Activated CD8-positive, alpha-beta memory T cell treated with anti-CD3 and anti-CD28 coated beads, Interleukin-2, amount 50 U/mL, for 4 hours (primary cell): ENCODE measurements around the gene DCAF7.

ENCODE experiments used
- DNase-seq: peaks from one replicate; pipeline ENCODE4 v3.0.0-alpha.2; 2020

The DCAF7 gene, protein sequence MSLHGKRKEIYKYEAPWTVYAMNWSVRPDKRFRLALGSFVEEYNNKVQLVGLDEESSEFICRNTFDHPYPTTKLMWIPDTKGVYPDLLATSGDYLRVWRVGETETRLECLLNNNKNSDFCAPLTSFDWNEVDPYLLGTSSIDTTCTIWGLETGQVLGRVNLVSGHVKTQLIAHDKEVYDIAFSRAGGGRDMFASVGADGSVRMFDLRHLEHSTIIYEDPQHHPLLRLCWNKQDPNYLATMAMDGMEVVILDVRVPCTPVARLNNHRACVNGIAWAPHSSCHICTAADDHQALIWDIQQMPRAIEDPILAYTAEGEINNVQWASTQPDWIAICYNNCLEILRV

GRCh38 chr17:63549946-63550816 is at the start of gene DCAF7:
DCAF7 (plus strand) TSS chr17:63550477; CDS start chr17:63550678, 201 bp downstream.
- peak; percentile 99 for DNase-seq

DNA sequence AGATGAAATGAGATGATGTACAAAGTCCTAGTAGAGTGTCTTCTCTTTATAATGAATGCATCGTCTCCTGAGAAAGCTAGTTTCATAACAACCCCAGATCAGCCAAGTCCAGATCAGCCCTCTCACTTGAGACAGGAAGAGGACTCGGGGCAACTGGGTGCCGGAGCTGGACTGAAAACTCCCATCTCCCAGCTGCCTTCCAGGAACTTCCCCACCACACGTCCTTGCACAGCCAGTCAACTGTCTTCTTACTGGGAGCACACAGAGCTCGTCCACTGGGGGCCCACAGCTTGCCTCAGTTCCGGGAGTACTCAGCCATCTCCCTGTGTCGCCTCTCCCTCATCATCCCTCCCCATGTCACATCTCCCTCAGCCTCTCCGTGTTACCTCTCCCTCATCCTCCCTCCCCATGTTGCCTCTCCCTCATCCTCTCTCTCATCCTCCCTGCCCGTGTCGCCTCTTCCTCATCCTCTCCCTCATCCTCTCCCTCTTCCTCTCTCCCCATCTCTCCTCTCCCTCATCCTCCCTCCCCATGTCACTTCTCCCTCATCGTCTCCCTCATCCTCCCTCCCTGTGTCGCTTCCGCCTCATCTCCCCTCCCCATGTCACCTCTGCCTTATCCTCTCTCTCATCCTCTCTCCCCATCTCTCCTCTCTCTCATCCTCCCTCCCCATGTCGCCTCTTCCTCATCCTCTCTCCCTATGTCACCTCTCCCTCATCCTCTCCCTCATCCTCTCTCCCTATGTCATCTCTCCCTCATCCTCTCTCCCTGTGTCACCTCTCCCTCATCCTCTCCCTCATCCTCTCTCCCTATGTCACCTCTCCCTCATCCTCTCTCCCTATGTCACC is 49.5 kb upstream of the DCAF7 start:
- no peak for DNase-seq

DNA sequence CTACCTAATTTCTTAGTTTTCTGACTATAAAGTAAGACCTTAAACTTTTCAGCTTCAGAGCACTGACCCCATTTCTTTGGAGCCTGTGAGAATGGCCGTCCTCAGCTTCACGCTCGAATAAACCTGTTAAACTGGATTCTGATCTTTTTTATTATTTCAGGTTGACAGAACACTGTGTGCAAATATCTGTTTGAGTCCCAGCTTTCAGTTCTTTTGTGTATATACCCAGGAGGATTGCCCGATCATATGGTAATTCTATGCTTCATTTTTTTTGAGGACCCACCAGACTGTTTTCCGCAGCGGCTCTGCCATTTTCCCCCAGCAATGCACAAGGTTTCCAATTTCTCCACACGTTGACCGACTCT is 47.0 kb upstream of the DCAF7 start:
- DNase-seq, result no peak

GRCh38 chr17:63504261-63504660 is 46.0 kb upstream of the DCAF7 start:
- DNase-seq, result no peak

DNA sequence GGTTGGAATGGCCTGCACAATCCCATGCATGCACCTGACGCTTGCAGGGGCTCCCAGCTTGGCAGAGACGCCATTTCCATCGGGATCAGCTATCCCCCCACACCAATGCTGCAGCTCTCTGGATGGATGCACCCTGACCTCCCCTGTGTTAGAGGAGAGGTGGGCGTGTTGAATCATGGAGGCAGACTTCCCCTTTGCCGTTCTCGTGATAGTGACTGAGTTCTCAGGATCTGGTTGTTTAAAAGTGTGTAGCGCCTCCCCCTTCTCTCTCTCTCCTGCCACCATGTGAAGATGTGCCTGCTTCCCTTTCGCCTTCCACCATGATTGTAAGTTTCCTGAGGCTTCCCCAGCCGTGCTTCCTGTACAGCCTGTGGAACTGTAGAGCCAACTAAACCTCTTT is 44.9 kb upstream of the DCAF7 start:
- DNase-seq, result no peak

DNA sequence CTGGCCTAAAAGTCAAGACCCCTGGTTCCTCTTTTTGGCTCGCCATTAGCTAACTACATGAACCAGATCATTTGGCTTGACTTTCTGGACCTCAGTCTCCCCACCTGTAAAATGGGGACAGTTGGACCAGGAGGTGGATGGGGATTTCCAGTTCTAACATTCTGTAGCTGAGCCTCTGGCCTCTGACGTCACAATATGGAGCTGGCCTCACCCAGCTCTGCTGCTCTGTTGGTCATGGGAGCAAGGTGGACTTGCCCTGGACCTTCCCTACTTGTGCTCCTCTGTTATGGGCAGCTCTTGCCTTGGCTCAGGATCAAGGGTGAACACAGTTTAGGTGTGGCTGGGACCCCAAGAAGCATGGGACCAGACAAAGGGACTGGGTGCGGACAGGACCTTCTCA is 43.6 kb upstream of the DCAF7 start:
- no peak for DNase-seq

DNA sequence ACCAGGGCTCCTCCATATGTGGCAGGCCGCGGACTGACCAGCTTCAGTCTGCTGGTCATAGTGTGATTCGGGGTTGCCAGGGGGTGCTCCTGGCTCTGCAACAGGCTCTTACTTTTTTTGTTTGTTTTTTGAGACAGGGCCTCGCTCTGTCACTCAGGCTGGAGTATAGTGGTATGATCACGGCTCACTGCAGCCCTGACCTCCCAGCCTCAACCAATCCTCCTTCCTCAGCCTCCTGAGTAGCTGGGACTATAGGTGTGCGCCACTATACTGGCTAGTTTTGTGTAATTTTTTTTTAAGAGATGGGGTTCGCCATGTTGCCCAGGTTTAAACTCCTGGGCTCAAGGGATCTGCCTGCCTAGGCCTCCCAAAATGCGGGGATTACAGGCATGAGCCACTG is 38.9 kb upstream of the DCAF7 start:
- DNase-seq, result no peak

- no peak for DNase-seq
Observed at GRCh38 chr17:63512388-63512787, 37.9 kb upstream of the DCAF7 start.

- no peak for DNase-seq
Observed at GRCh38 chr17:63512896-63513644, 37.2 kb upstream of the DCAF7 start.

- no peak for DNase-seq
Observed at GRCh38 chr17:63514477-63514876, 35.8 kb upstream of the DCAF7 start.

DNA sequence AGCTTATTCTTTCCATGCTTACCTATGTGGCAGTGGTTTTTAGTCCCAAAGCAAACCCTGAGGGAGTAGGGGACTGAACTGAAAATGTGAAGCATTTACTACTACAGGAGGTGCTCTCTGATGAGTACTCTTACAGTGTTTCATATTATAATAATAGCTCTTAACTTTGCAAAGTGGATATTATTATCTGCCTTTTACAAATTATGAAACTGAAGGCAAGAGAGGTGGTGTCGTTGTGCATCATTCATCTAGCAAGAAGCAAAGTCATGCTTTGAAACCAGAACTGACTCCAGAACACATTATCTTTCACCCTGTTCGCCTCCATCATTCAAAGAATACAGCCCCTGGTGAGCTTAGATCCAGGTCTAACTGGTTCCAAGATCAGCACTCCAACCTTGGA is 35.3 kb upstream of the DCAF7 start:
- DNase-seq, result no peak

GRCh38 chr17:63515426-63515825 is 34.9 kb upstream of the DCAF7 start:
- DNase-seq, result no peak

GRCh38 chr17:63516910-63517824 is 33.1 kb upstream of the DCAF7 start:
- DNase-seq, result no peak

GRCh38 chr17:63517825-63518534 is 32.3 kb upstream of the DCAF7 start:
- DNase-seq, result no peak

DNA sequence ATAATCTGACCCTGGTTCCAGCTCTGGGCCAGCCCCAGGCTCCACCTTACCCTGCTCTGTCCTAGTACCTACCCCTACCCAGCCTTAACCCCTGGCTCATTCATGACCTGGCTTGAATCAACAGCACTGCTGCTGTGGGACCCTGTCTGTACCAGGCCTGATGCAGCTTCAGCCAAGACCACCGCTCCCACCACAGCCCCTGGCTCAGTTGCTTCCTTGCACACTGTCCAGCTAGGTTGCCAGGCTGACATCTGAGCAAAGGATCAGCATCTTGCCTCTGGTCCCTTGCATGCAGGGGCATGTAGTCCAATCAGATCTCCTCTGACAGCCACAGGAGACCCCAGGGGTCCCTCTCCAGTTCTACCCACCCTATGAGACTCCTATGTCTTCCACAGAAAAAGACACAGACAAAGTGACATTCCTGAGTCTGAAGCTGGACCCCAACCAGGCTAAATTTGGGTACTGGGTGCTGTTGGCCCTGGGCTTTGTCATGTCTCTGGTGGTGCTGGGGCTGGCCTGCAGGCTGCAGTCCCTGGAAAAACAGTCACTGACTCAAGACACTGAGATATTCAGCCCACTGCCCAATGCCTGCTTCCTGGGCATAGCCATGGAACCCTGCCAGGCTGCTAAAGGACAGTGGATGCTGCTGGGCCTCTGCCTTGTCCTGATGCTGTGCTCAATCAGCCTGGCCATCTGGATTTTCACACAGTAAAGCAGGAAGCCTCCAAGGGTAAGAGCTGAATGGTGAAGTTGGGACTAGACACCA is 31.0 kb upstream of the DCAF7 start:
- no peak for DNase-seq

DNA sequence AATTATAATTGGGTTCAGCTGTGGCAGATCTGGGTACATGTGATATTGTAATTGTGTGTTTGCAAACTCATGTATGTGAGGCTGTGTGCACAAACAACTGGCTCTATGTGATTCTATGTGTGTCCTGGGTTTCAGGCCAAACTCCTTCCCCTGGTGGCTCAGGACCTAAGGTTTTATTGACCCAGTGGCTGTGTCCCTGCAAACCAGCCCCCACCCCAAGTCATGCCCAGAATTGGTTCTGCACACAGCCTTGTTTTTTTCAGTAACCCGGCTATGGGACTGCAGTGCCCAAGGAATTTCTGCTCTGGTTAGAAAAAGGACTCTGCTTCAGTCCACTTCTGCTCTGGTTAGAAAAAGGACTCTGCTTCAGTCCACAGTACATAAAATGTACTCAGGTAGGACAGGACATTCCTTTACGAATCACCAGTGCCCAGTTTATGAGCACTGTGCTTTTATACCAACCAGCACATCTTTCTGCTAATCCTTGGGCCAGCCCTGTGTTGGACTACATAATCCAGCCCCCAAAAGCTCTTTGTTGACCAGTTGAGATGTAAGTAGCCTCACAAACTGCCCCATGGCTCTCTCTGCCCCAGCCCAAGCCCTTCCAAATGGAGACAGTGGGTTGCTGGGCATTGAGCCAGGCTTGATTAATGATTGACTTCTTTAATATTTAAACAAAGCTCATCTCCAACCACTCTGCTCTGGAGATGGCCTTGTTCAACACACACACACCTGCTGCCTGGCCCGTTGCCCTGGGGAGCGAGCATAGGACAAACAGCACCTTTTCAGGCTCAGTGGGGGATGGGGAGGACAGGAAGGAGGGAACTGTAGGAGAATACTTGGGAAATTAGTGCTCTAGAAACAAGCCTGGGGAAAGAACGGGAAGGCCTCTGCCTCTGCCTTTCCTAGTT is 30.1 kb upstream of the DCAF7 start:
- DNase-seq, result no peak

DNA sequence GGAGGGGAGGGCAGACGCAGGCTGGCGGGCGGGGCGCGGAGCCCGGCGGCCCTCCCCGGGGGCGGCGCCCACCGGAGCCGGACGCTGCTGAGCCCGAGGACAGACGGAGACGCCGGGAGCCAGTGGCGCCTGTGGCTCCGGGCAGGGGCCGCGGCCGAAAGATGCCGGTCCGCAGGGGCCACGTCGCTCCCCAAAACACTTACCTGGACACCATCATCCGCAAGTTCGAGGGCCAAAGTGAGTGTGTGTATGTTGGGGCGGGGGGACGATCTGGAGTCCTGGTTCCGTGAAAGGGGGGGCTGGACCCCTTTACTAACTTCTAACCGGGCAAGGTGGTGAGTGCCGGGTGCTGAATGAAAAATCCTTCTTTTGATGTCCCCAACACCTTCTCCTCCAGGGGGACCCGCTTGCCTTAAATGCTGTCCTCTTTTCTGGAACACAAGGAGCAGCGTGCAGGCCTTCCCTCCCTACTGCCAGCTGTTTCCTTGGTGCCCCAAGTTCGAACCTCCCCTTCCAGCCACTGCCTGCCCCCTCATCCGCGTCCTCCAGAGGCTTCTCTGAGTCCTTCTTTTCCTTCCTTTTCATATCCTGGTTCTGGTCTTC is 26.9 kb upstream of the DCAF7 start, which contains the start of gene KCNH6:
KCNH6 (plus strand) TSS at position 106 of the 603 bp plus-strand sequence; CDS start at position 162, 56 bp downstream.
- no peak for DNase-seq

DNA sequence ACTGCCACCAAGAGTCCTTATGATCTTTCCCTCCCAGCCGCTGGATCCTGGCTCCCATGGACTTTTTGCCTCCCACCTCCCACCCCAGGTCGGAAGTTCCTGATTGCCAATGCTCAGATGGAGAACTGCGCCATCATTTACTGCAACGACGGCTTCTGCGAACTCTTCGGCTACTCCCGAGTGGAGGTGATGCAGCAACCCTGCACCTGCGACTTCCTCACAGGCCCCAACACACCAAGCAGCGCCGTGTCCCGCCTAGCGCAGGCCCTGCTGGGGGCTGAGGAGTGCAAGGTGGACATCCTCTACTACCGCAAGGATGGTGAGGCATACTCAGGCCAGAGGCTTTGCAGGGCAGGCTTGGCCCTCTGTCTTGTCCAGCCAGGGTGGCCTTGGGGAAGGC is 26.2 kb upstream of the DCAF7 start:
- no peak for DNase-seq
